ENCODE data around the gene RAB11FIP4.
"Not testable (repeated sequence)": the region's sequence is repeated elsewhere in the genome, so short reads cannot be mapped to it uniquely, and the experiment has no call there.

RAB11FIP4 gene

GRCh38 chr17:31433811-31434726, 42.6 kb downstream of the RAB11FIP4 start:
- no peak for DNase-seq

GRCh38 chr17:31434727-31435050, 43.2 kb downstream of the RAB11FIP4 start:
- no peak for DNase-seq

- no peak for DNase-seq
These were observed 44.1 kb downstream of the RAB11FIP4 start for GRCh38 chr17:31435581-31435980.

GRCh38 chr17:31437720-31438400, 46.4 kb downstream of the RAB11FIP4 start:
- no peak for DNase-seq

GRCh38 chr17:31439716-31440115, 48.2 kb downstream of the RAB11FIP4 start:
- DNase-seq: no peak

GRCh38 chr17:31442276-31442675, 50.8 kb downstream of the RAB11FIP4 start:
- no peak for DNase-seq

- not testable (repeated sequence) for DNase-seq
These were observed 51.4 kb downstream of the RAB11FIP4 start for GRCh38 chr17:31442856-31443255.

GRCh38 chr17:31443386-31443785, 51.9 kb downstream of the RAB11FIP4 start:
- no peak for DNase-seq

GRCh38 chr17:31444026-31444425, 52.6 kb downstream of the RAB11FIP4 start:
- no peak for DNase-seq

- DNase-seq: no peak
These were observed 54.9 kb downstream of the RAB11FIP4 start for GRCh38 chr17:31446195-31446967.

- DNase-seq: no peak
These were observed 57.1 kb downstream of the RAB11FIP4 start for GRCh38 chr17:31448467-31449077.

- no peak for DNase-seq
These were observed 57.6 kb downstream of the RAB11FIP4 start for GRCh38 chr17:31449111-31449510.

- no peak for DNase-seq
These were observed 58.3 kb downstream of the RAB11FIP4 start for GRCh38 chr17:31449746-31450145.

- no peak for DNase-seq
These were observed 60.6 kb downstream of the RAB11FIP4 start for GRCh38 chr17:31452101-31452500.

GRCh38 chr17:31452561-31453110, 61.2 kb downstream of the RAB11FIP4 start:
- no peak for DNase-seq

GRCh38 chr17:31453896-31454295, 62.4 kb downstream of the RAB11FIP4 start:
- DNase-seq: no peak

- DNase-seq: no peak
These were observed 65.3 kb downstream of the RAB11FIP4 start for GRCh38 chr17:31456814-31457213.

- DNase-seq: no peak
These were observed 66.1 kb downstream of the RAB11FIP4 start for GRCh38 chr17:31457391-31458234.

GRCh38 chr17:31458829-31459228, 67.4 kb downstream of the RAB11FIP4 start:
- DNase-seq: no peak

- DNase-seq: no peak
These were observed 68.2 kb downstream of the RAB11FIP4 start for GRCh38 chr17:31459716-31460115.

- no peak for DNase-seq
These were observed 68.8 kb downstream of the RAB11FIP4 start for GRCh38 chr17:31460226-31460721.

Measured in stimulated activated CD4-positive, alpha-beta T cell treated with anti-CD3 and anti-CD28 coated beads, Interleukin-15, amount 100 ng/mL, for 24 hours (primary cell).